Calu3 (cell line): Measurements from ENCODE around the gene PKIG. TPM values are rescaled to one million over a fixed set of nuclear protein-coding genes. Genes with fewer than 3 reads are reported as not detected.

Experiments used
- BruUV-seq: library from RNA; stranded (reverse); fragments of 400-500 nt; replicated peaks from 2 replicates; lab custom pipeline; 2021; lab: Mats Ljungman, UMichigan
- CTCF ChIA-PET: fragments of 300-600 bp; sonication (Branson Sonifier 250); formaldehyde crosslinking; loops from one replicate; lab custom pipeline; 2022; ENCODE audit warnings: antibody characterized with exemption; lab: Charles Lee
- DNase-seq: peaks from one replicate; pipeline ENCODE4 v3.0.0; 2022
- H3K27ac Mint-ChIP-seq: one replicate; pipeline ENCODE4 v1.8.0; 2022; ENCODE audit warnings: mixed read lengths; ENCODE audit not compliant: unreplicated experiment
- H3K27me3 Mint-ChIP-seq: one replicate; pipeline ENCODE4 v1.8.0; 2022; ENCODE audit warnings: mixed read lengths; ENCODE audit not compliant: unreplicated experiment
- H3K36me3 Mint-ChIP-seq: one replicate; pipeline ENCODE4 v1.8.0; 2022; ENCODE audit warnings: mild to moderate bottlenecking, moderate library complexity, mixed read lengths; ENCODE audit not compliant: insufficient read depth, unreplicated experiment
- H3K4me1 Mint-ChIP-seq: one replicate; pipeline ENCODE4 v1.8.0; 2022; ENCODE audit warnings: mild to moderate bottlenecking, low read depth, mixed read lengths; ENCODE audit not compliant: unreplicated experiment
- H3K4me3 Mint-ChIP-seq: one replicate; pipeline ENCODE4 v1.8.0; 2022; ENCODE audit warnings: mild to moderate bottlenecking, low read depth, moderate library complexity, mixed read lengths; ENCODE audit not compliant: unreplicated experiment
- H3K9me3 Mint-ChIP-seq: one replicate; pipeline ENCODE4 v1.8.0; 2022; ENCODE audit warnings: low read depth, mixed read lengths; ENCODE audit not compliant: unreplicated experiment
- CTCF ChIP-seq: fragments of 200-600 bp; IDR thresholded peaks from one replicate; pipeline ENCODE4 v1.8.0; 2022; ENCODE audit warnings: antibody characterized with exemption; ENCODE audit not compliant: unreplicated experiment
- intact Hi-C: fragments of 100-400 bp; cut with micrococcal nuclease; formaldehyde crosslinking; loops from one replicate; pipeline ENCODE4 v1.10.0; 2022; ENCODE audit not compliant: unreplicated experiment
- total RNA-seq: library from RNA; stranded (reverse); gene quantifications from 2 replicates; pipeline ENCODE4 v1.2.3, GENCODE V29; 2022

PKIG gene
- total RNA-seq, 1 experiment from 2014 or later, result 6.6 TPM

DNA sequence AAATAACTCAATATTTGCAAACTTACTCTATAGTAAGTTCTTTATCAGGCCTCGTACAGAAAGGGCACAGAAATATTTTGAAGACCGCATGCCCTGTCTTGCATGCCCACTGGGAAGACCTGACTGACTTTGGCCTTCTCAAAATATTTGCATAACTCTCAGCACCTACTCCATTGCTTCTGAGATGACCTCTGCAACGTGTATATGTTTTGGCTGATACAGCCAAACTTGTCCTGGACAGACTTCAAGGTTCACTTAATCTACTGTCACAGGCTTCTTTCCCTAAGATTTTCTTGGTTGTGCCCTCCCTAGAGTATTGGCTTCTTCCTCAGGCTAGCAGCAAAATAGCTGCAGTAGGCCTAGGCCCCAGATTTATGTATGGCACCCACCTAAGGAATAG, 39.0 kb upstream of the PKIG start:
- no peaks in the 10 kb centered on the region for H3K9me3 Mint-ChIP-seq
- H3K36me3 Mint-ChIP-seq, result no peaks in the 10 kb centered on the region
- DNase-seq, result no peak
- no peak overlapping the region for H3K4me3 Mint-ChIP-seq
- BruUV-seq, result no TSS peak
- H3K27ac Mint-ChIP-seq, result no peak overlapping the region
- no peak for TF ChIP-seq CTCF
- intact Hi-C loops, result no loop called here
- CTCF ChIA-PET, result interaction anchor here (0.6 to 1.3 kb wide), 2 partner anchors 9 to 101 kb away, joined by 3 to 7 read pairs; no protein-coding TSS in a partner anchor
- H3K27me3 Mint-ChIP-seq, result peaks cover 14% of the 10 kb centered on the region
- H3K4me1 Mint-ChIP-seq, result no peaks in the 10 kb centered on the region

- intact Hi-C loops, result no loop called here
- Mint-ChIP-seq H3K4me3 (no peak overlapping the region), H3K27ac (no peak overlapping the region), H3K4me1 (no peaks in the 10 kb centered on the region), H3K27me3 (peaks cover 14% of the 10 kb centered on the region), H3K9me3 (no peaks in the 10 kb centered on the region), H3K36me3 (no peaks in the 10 kb centered on the region)
- TF ChIP-seq CTCF, result no peak
- CTCF ChIA-PET, result interaction anchor here (0.6 to 0.9 kb wide), 3 partner anchors 20 to 347 kb away, joined by 3 to 8 read pairs (median 5); no protein-coding TSS in a partner anchor
- DNase-seq, result no peak
- BruUV-seq, result no TSS peak
Measured at GRCh38 chr20:44544263-44544662, 38.1 kb upstream of the PKIG start.

DNA sequence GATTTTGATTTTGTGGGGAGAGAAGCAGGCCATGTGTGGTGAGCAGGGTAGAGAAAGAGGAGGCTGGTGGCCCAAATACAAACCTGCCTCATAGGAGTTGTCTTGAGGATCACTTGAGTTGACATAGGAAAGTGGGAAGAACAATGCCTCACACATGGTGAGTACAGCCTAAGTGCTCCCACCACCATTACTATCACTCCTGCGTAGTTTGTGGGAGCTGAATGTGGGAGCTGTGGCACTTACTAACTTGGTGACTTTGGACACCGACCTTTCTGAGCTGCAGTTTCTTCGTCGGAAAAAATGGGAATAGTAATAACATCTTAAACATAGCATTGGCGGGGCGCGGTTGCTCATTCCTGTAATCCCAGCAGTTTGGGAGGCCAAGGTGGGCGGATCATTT, 35.0 kb upstream of the PKIG start:
- no peak overlapping the region for H3K4me3 Mint-ChIP-seq
- no peaks in the 10 kb centered on the region for H3K36me3 Mint-ChIP-seq
- CTCF ChIA-PET, result no interaction called here
- no peaks in the 10 kb centered on the region for H3K4me1 Mint-ChIP-seq
- BruUV-seq, result no TSS peak
- no peak overlapping the region for H3K27ac Mint-ChIP-seq
- intact Hi-C loops, result no loop called here
- peaks cover 25% of the 10 kb centered on the region for H3K27me3 Mint-ChIP-seq
- H3K9me3 Mint-ChIP-seq, result no peaks in the 10 kb centered on the region
- DNase-seq, result no peak
- no peak for TF ChIP-seq CTCF

DNA sequence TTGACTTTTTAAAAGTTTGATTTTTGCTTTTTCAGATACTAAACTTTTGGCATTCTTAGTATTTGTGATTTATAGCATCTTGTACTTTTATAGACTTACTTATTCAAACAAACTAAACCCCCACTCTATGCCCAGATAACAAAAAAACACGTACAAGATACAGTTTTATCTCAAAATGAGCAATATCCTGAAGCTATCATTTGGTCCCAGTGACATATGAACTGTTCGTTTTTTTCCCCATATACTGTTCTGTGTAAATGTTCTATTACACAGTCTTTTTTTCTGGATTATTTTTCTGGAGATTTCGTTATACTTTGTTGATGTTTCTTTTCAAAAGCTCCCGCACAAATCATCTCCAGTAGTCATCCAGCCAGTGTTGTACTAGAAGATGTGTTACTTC, 33.3 kb upstream of the PKIG start:
- CTCF ChIA-PET, result no interaction called here
- Mint-ChIP-seq H3K36me3 (no peaks in the 10 kb centered on the region), H3K27me3 (peaks cover 42% of the 10 kb centered on the region), H3K4me3 (no peak overlapping the region), H3K9me3 (no peaks in the 10 kb centered on the region), H3K27ac (no peak overlapping the region), H3K4me1 (no peaks in the 10 kb centered on the region)
- BruUV-seq, result no TSS peak
- TF ChIP-seq CTCF, result no peak
- DNase-seq, result no peak
- intact Hi-C loops, result no loop called here
